ENCODE data around the gene ARHGAP35. TPM values are rescaled to one million over a fixed set of nuclear protein-coding genes. Genes with fewer than 3 reads are reported as not detected.

Gene ARHGAP35
- total and polyA plus RNA-seq, 2 experiments from 2014 or later: 13.6 to 57.7 TPM

GRCh38 chr19:46878613-46879375 lies 18.0 kb downstream of the ARHGAP35 start (continued):
- TF ChIP-seq ZNF114 (CRISPR knock-in tag; IDR thresholded peaks at IDR 0.05) (no peak), CTCF (conservative IDR thresholded peaks at IDR 0.05; ENCODE audit: low read depth in 2 of 2) (no peak), NANOG (IDR thresholded peaks at IDR 0.05; ENCODE audit: borderline replicate concordance) (no peak), REST (IDR thresholded peaks at IDR 0.05; ENCODE audit: unreplicated experiment) (no peak), EZH2 (IDR thresholded peaks at IDR 0.05; ENCODE audit: low read depth, unreplicated experiment) (no peak)

- Histone ChIP-seq H3F3A (replicated peaks; ENCODE audit: low read depth) (no peaks in the 10 kb centered on the region), H3K4me1 (ENCODE audit: insufficient read depth) (no peaks in the 10 kb centered on the region), H3K27me3 (ENCODE audit: insufficient read depth) (no peaks in the 10 kb centered on the region), H3K4me2 (no peak overlapping the region), H3K79me2 (replicated peaks; ENCODE audit: insufficient read depth) (peaks cover 91% of the 10 kb centered on the region), H3K36me3 (ENCODE audit: insufficient read depth) (no peaks in the 10 kb centered on the region), H2AFZ (no peak overlapping the region), H3K4me3 (no peak overlapping the region), H3K9me2 (ENCODE audit: insufficient read depth) (no peaks in the 10 kb centered on the region), H3K27ac (ENCODE audit: low read depth) (no peak overlapping the region), H4K20me1 (replicated peaks; ENCODE audit: insufficient read depth) (peaks cover 15% of the 10 kb centered on the region)
- Mint-ChIP-seq H3K4me3 (no peak overlapping the region), H3K4me1 (peaks cover 11% of the 10 kb centered on the region), H3K9me3 (no peaks in the 10 kb centered on the region), H3K36me3 (ENCODE audit: low read depth) (no peaks in the 10 kb centered on the region; the same call in 2 of the 3 replicates), H3K27me3 (ENCODE audit: insufficient read depth, low read depth, poor library complexity) (peaks cover 8% of the 10 kb centered on the region), H3K27ac (no peak overlapping the region)
- DNase-seq (ENCODE audit: low spot score) (no peak), ATAC-seq (no peak)
- TF ChIP-seq EZH2 (IDR thresholded peaks at IDR 0.05; ENCODE audit: low read depth, unreplicated experiment) (no peak), ZNF331 (CRISPR knock-in tag; IDR thresholded peaks at IDR 0.05; ENCODE audit: low read depth) (no peak), STAT1 (IDR thresholded peaks at IDR 0.05; ENCODE audit: unreplicated experiment) (no peak), POLR2AphosphoS5 (IDR thresholded peaks at IDR 0.05; ENCODE audit: low read depth) (no peak), REST (IDR thresholded peaks at IDR 0.05; ENCODE audit: unreplicated experiment) (no peak), ETS1 (IDR thresholded peaks at IDR 0.05) (no peak), ZNF114 (CRISPR knock-in tag; IDR thresholded peaks at IDR 0.05) (no peak), CREB1 (CRISPR knock-in tag; IDR thresholded peaks at IDR 0.05; ENCODE audit: low read depth) (no peak), CTCF (conservative IDR thresholded peaks at IDR 0.05; ENCODE audit: low read depth in 2 of 2) (no peak)
Measured at GRCh38 chr19:46880431-46880830, 19.6 kb downstream of the ARHGAP35 start.
